DND-41 (cell line): Measurements from ENCODE around the gene CRACR2A.

Source experiments
- ATAC-seq: fragments of 200-7000 bp; cut with Tn5 transposase; 3 replicates; pipeline ENCODE4 v1.9.1; 2021; ENCODE audit warnings: low read depth; ENCODE audit not compliant: insufficient read depth
- DNase-seq: peaks from one replicate; pipeline ENCODE4 v3.0.0-alpha.2; 2020
- H2AFZ ChIP-seq: 2 replicates; pipeline ENCODE4 v1.6.0; 2012; ENCODE audit warnings: low read depth, low read length
- H3K27ac ChIP-seq: 2 replicates; pipeline ENCODE4 v1.5.1; 2012; ENCODE audit warnings: low read length, inconsistent platforms
- H3K27me3 ChIP-seq: fragments of 200-600 bp; sonication (generic); 2 replicates; pipeline ENCODE4 v1.6.0; 2012; ENCODE audit warnings: low read length, mild to moderate bottlenecking, inconsistent platforms; ENCODE audit not compliant: insufficient read depth, poor library complexity
- H3K36me3 ChIP-seq: 2 replicates; pipeline ENCODE4 v1.5.1; 2012; ENCODE audit warnings: low read length, inconsistent platforms; ENCODE audit not compliant: insufficient read depth
- H3K4me1 ChIP-seq: 2 replicates; pipeline ENCODE4 v1.5.1; 2012; ENCODE audit warnings: mild to moderate bottlenecking, low read length; ENCODE audit not compliant: insufficient read depth
- H3K4me2 ChIP-seq: 2 replicates; pipeline ENCODE4 v1.6.0; 2012; ENCODE audit warnings: mild to moderate bottlenecking, moderate library complexity, low read length, inconsistent platforms; ENCODE audit not compliant: insufficient read depth
- H3K4me3 ChIP-seq, 2 experiments: fragments of 200-600 bp in 1 of 2; shearing (Covaris generic) in 1 of 2; 2 replicates each; pipeline ENCODE4 v1.5.1; 2012 to 2016; ENCODE audit warnings: inconsistent platforms in 2 of 2, low read length in 2 of 2, mild to moderate bottlenecking in 2 of 2, low read depth in 1 of 2, moderate library complexity in 1 of 2
- H3K79me2 ChIP-seq: 2 replicates; pipeline ENCODE4 v1.6.0; 2012; ENCODE audit warnings: low read length, inconsistent platforms; ENCODE audit not compliant: insufficient read depth
- H3K9ac ChIP-seq: 2 replicates; pipeline ENCODE4 v1.6.0; 2012; ENCODE audit warnings: low read depth, mild to moderate bottlenecking, inconsistent platforms, low read length, moderate library complexity
- H3K9me3 ChIP-seq: 2 replicates; pipeline ENCODE4 v1.5.1; 2012; ENCODE audit warnings: low read length, moderate library complexity, mild to moderate bottlenecking, inconsistent platforms; ENCODE audit not compliant: insufficient read depth, severe bottlenecking
- H4K20me1 ChIP-seq: 2 replicates; pipeline ENCODE4 v1.6.0; 2012; ENCODE audit warnings: low read length; ENCODE audit not compliant: insufficient read depth
- EZH2 ChIP-seq: IDR thresholded peaks from 3 replicates; pipeline ENCODE4 v1.6.1; 2012; ENCODE audit warnings: borderline replicate concordance, low read depth, mild to moderate bottlenecking, moderate library complexity, low read length, inconsistent platforms; ENCODE audit not compliant: severe bottlenecking
- TF ChIP-seq, protein P1 (sequence below): IDR thresholded peaks from 2 replicates; pipeline ENCODE4 v1.5.1; 2012; ENCODE audit warnings: borderline replicate concordance, low read length, moderate library complexity, mild to moderate bottlenecking; ENCODE audit not compliant: poor library complexity, severe bottlenecking; ENCODE audit errors: extremely low read depth

Gene CRACR2A

DNA sequence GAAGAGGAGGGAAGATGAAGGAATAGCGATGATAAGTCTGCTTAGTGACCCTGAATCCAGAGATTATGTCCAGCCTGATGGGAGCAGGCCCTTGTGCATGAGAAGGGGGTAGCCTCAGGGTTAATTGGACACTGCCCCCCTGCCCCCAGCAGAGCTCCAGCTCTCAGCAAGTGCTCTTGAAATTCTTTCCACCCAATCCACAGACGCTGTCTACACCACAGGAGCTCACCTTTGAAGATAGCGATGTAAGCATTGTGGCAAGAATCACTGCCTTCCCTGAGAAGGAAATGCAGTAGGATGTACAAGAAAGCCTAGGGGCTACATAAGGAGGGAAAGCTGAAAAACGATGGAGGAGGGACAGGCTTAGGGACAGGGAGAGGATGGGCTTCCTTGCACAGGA is 39.4 kb downstream of the CRACR2A start:
- Histone ChIP-seq H3K27ac (no peak overlapping the region), H3K4me3 (no peak overlapping the region), H3K36me3 (peaks cover 34% of the 10 kb centered on the region), H3K27me3 (no peaks in the 10 kb centered on the region), H2AFZ (no peak overlapping the region), H3K9ac (no peak overlapping the region), H4K20me1 (no peaks in the 10 kb centered on the region), H3K4me2 (no peak overlapping the region), H3K79me2 (no peaks in the 10 kb centered on the region), H3K4me1 (no peaks in the 10 kb centered on the region), H3K9me3 (no peaks in the 10 kb centered on the region)
- DNase-seq (no peak), ATAC-seq (no peak)
- TF ChIP-seq EZH2, result no peak
- TF ChIP-seq, protein P1, sequence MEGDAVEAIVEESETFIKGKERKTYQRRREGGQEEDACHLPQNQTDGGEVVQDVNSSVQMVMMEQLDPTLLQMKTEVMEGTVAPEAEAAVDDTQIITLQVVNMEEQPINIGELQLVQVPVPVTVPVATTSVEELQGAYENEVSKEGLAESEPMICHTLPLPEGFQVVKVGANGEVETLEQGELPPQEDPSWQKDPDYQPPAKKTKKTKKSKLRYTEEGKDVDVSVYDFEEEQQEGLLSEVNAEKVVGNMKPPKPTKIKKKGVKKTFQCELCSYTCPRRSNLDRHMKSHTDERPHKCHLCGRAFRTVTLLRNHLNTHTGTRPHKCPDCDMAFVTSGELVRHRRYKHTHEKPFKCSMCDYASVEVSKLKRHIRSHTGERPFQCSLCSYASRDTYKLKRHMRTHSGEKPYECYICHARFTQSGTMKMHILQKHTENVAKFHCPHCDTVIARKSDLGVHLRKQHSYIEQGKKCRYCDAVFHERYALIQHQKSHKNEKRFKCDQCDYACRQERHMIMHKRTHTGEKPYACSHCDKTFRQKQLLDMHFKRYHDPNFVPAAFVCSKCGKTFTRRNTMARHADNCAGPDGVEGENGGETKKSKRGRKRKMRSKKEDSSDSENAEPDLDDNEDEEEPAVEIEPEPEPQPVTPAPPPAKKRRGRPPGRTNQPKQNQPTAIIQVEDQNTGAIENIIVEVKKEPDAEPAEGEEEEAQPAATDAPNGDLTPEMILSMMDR, result no peak

DNA sequence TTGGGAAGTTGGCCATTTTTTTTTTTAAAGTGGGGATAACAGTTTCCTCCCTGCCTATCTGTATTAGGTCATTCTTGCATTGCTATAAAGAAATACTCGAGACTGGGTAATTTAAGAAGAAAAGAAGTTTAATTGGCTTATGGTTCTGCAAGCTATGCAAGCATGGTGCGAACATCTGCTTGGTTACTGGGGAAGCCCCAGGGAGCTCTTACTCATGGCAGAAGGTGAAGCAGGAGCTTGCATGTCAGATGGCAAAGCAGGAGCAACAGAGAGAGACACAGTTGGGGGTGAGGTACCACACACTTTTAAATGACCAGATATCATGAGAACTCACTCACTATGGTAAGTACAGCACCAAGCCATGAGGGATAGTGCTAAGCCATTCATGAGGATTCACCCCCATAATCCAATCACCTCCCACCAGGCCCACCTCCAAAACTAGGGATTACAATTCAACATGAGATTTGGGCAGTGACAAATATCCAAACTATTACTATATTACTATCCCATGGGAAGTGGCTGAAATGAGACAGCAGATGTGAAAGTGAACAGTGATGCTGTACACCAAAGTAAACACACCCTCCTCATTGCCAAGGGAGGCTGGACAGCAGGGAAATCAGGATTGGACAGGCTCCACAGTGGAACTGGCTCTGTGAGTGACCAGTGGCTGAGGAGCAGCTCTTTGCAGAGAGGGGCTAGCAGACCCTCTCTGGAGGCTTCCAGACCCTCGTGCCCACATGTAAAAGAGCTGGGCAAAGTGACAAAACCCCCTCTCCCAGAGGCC is 40.5 kb downstream of the CRACR2A start:
- no peaks in the 10 kb centered on the region for H3K79me2 ChIP-seq
- no peaks in the 10 kb centered on the region for H4K20me1 ChIP-seq
- TF ChIP-seq, protein P1, result no peak
- no peak for TF ChIP-seq EZH2
- no peak overlapping the region for H3K27ac ChIP-seq
- H3K36me3 ChIP-seq, result peaks cover 24% of the 10 kb centered on the region
- H3K4me1 ChIP-seq, result no peaks in the 10 kb centered on the region
- no peak overlapping the region for H2AFZ ChIP-seq
- DNase-seq (no peak), ATAC-seq (no peak)
- no peak overlapping the region for H3K9ac ChIP-seq
- no peaks in the 10 kb centered on the region for H3K9me3 ChIP-seq
- H3K4me3 ChIP-seq, result no peak overlapping the region
- H3K4me2 ChIP-seq, result no peak overlapping the region
- H3K27me3 ChIP-seq, result no peaks in the 10 kb centered on the region

DNA sequence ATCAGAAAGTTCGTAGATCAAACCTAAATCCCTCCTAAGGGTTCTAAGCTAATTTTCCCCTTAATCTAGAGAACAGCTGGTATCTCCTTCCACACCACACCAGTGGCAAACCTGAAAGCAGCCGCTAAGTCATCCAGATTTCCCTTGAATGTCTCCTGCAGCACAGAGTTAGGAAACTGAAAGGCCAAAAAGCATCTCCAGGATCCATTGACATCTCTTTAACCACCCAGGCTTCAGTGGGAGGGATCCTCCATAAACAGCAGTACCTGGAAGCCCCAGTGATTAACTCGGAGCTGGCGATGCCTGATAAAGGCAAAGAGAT is 47.6 kb downstream of the CRACR2A start:
- Histone ChIP-seq H3K27ac (no peak overlapping the region), H4K20me1 (no peaks in the 10 kb centered on the region), H3K4me1 (no peaks in the 10 kb centered on the region), H3K79me2 (no peaks in the 10 kb centered on the region), H3K27me3 (no peaks in the 10 kb centered on the region), H3K4me3 (no peak overlapping the region), H2AFZ (no peak overlapping the region), H3K9ac (no peak overlapping the region), H3K36me3 (peaks cover 6% of the 10 kb centered on the region; the same call in 1 of the 2 replicates), H3K4me2 (no peak overlapping the region), H3K9me3 (no peaks in the 10 kb centered on the region)
- ATAC-seq (no peak), DNase-seq (no peak)
- TF ChIP-seq, protein P1, result no peak
- no peak for TF ChIP-seq EZH2
